Tibial nerve (tissue), 3 donors: Measurements from ENCODE around the gene BCAS1.

Source experiments
- POLR2A ChIP-seq, 2 donors: fragments of 450-650 bp; IDR thresholded peaks; one replicate each; pipeline ENCODE4 v1.6.1; 2017; ENCODE audit warnings: antibody characterized with exemption in 2 of 2, mild to moderate bottlenecking in 2 of 2, moderate library complexity in 2 of 2
- TF ChIP-seq, protein P1 (sequence below), 5 experiments: fragments of 200-600 bp in 3 of 5; fragments of 450-650 bp in 2 of 5; sonication (generic) in 3 of 5; IDR thresholded peaks; one replicate each; pipeline ENCODE4 v1.5.1; 2016 to 2019; ENCODE audit warnings: antibody characterized with exemption in 5 of 5, mild to moderate bottlenecking in 3 of 5, moderate library complexity in 2 of 5

DNA sequence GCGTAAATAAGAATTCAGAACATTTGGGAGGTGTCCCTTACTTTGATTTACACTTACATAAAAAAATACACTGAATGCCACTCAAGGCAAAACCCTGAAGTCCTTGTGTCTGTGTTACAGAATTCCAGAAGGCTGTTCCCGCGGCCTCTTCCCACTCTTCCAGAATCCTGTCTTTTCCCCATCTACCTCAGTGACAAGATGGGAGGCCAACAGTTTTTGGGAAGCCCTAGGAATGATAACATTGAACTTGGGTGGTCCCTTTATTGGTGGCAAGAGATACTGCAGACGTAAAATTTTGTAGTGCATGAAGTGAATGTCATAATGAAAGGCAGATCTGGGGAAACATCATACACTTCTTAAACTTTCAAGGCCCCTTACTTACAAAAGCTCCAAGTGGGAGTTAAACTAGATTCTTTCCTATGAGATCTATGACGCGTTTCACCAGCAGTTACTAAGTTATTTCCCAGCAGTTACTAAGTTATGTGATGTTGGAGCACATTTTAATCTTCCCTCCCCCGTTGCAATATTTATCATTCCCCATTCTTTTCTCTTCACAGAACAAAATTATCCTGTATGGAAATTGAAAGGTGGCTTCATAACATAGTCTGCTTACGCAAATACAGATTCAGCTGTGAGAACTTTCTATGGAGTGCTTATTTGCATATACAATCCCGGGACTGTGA, 79.5 kb downstream of the BCAS1 start:
- TF ChIP-seq, protein P1, sequence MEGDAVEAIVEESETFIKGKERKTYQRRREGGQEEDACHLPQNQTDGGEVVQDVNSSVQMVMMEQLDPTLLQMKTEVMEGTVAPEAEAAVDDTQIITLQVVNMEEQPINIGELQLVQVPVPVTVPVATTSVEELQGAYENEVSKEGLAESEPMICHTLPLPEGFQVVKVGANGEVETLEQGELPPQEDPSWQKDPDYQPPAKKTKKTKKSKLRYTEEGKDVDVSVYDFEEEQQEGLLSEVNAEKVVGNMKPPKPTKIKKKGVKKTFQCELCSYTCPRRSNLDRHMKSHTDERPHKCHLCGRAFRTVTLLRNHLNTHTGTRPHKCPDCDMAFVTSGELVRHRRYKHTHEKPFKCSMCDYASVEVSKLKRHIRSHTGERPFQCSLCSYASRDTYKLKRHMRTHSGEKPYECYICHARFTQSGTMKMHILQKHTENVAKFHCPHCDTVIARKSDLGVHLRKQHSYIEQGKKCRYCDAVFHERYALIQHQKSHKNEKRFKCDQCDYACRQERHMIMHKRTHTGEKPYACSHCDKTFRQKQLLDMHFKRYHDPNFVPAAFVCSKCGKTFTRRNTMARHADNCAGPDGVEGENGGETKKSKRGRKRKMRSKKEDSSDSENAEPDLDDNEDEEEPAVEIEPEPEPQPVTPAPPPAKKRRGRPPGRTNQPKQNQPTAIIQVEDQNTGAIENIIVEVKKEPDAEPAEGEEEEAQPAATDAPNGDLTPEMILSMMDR (IDR thresholded peaks at IDR 0.05): no peak
- no peak for TF ChIP-seq POLR2A (IDR thresholded peaks at IDR 0.05)
